ENCODE data around the gene AOX1.
"Not testable (repeated sequence)": the region's sequence is repeated elsewhere in the genome, so short reads cannot be mapped to it uniquely, and the experiment has no call there.

Gene AOX1

GRCh38 chr2:200627110-200627770 lies 41.4 kb downstream of the AOX1 start:
- H3K27ac ChIP-seq, result no peak overlapping the region
- TF ChIP-seq CTCF (IDR thresholded peaks at IDR 0.05), result no peak
- no peak for TF ChIP-seq ZFX (IDR thresholded peaks at IDR 0.05; ENCODE audit: borderline replicate concordance)

GRCh38 chr2:200628461-200628860 lies 42.6 kb downstream of the AOX1 start:
- H3K27ac ChIP-seq, result not testable (repeated sequence)

- no peak for TF ChIP-seq ZFX (IDR thresholded peaks at IDR 0.05; ENCODE audit: borderline replicate concordance)
- no peak for TF ChIP-seq CTCF (IDR thresholded peaks at IDR 0.05)
- H3K27ac ChIP-seq, result no peak overlapping the region
Observed at GRCh38 chr2:200631287-200631686, 45.5 kb downstream of the AOX1 start.

- no peak for TF ChIP-seq CTCF (IDR thresholded peaks at IDR 0.05)
- no peak for TF ChIP-seq ZFX (IDR thresholded peaks at IDR 0.05; ENCODE audit: borderline replicate concordance)
- H3K27ac ChIP-seq, result no peak overlapping the region
Observed at GRCh38 chr2:200634231-200634964, 48.6 kb downstream of the AOX1 start.

- no peak overlapping the region for H3K27ac ChIP-seq
- TF ChIP-seq ZFX (IDR thresholded peaks at IDR 0.05; ENCODE audit: borderline replicate concordance) (no peak), CTCF (IDR thresholded peaks at IDR 0.05) (no peak)
Observed at GRCh38 chr2:200635251-200635650, 49.4 kb downstream of the AOX1 start.

- H3K27ac ChIP-seq, result no peak overlapping the region
- no peak for TF ChIP-seq CTCF (IDR thresholded peaks at IDR 0.05)
- TF ChIP-seq ZFX (IDR thresholded peaks at IDR 0.05; ENCODE audit: borderline replicate concordance), result no peak
Observed at GRCh38 chr2:200637901-200638300, 52.1 kb downstream of the AOX1 start.

GRCh38 chr2:200640176-200640575 lies 54.4 kb downstream of the AOX1 start:
- TF ChIP-seq CTCF (IDR thresholded peaks at IDR 0.05), result no peak
- TF ChIP-seq ZFX (IDR thresholded peaks at IDR 0.05; ENCODE audit: borderline replicate concordance), result no peak
- H3K27ac ChIP-seq, result no peak overlapping the region
